IMR-90 (cell line): Measurements from ENCODE around the gene NET1. TPM values are rescaled to one million over a fixed set of nuclear protein-coding genes. Genes with fewer than 3 reads are reported as not detected.

Experiments used
- ATAC-seq: fragments of 200-7000 bp; cut with Tn5 transposase; 2 replicates; pipeline ENCODE4 v1.9.1; 2020; ENCODE audit warnings: low read depth, mild to moderate bottlenecking, moderate library complexity
- BruUV-seq: library from RNA; stranded (reverse); fragments of 400-500 nt; replicated peaks from 2 replicates; lab custom pipeline; 2021; lab: Mats Ljungman, UMichigan
- CTCF ChIA-PET: fragments of 300-600 bp; formaldehyde crosslinking; extraction: SDS; loops from one replicate; lab custom pipeline; 2021; ENCODE audit warnings: antibody characterized with exemption; lab: Yijun Ruan, JAX
- POLR2A ChIA-PET: fragments of 300-600 bp; sonication (Branson Sonifier 250); formaldehyde crosslinking; loops from one replicate; lab custom pipeline; 2022; ENCODE audit warnings: antibody characterized with exemption; ENCODE audit not compliant: unreplicated experiment; lab: Charles Lee
- DNase-seq: peaks from one replicate; pipeline ENCODE4 v3.0.0; 2013
- H2AFZ ChIP-seq: replicated peaks from 2 replicates; pipeline ENCODE3; 2013; ENCODE audit warnings: low read length, mild to moderate bottlenecking; ENCODE audit not compliant: poor library complexity
- H2AK5ac ChIP-seq: 2 replicates; pipeline ENCODE4 v1.6.1; 2013; ENCODE audit warnings: low read depth, low read length, inconsistent platforms
- H2AK9ac ChIP-seq: replicated peaks from 2 replicates; pipeline ENCODE3; 2013; ENCODE audit warnings: mild to moderate bottlenecking, low read depth, low read length, moderate library complexity; ENCODE audit not compliant: poor library complexity
- H2BK120ac ChIP-seq: 2 replicates; pipeline ENCODE4 v1.6.1; 2013; ENCODE audit warnings: low read depth, low read length, inconsistent platforms
- H2BK15ac ChIP-seq: 3 replicates; pipeline ENCODE4 v1.6.1; 2013; ENCODE audit warnings: low read depth, low read length, inconsistent platforms
- H2BK20ac ChIP-seq: 2 replicates; pipeline ENCODE4 v1.6.1; 2013; ENCODE audit warnings: low read depth, mild to moderate bottlenecking, inconsistent platforms, low read length, moderate library complexity
- H2BK5ac ChIP-seq: 2 replicates; pipeline ENCODE4 v1.6.1; 2013; ENCODE audit warnings: mild to moderate bottlenecking, low read depth, low read length, inconsistent platforms; ENCODE audit not compliant: poor library complexity, severe bottlenecking
- H3K14ac ChIP-seq: replicated peaks from 2 replicates; pipeline ENCODE4 v1.6.1; 2013; ENCODE audit warnings: low read depth, low read length, inconsistent platforms
- H3K18ac ChIP-seq: 2 replicates; pipeline ENCODE4 v1.6.1; 2013; ENCODE audit warnings: low read depth, low read length, control low read depth
- H3K23ac ChIP-seq: 2 replicates; pipeline ENCODE4 v1.6.1; 2013; ENCODE audit warnings: low read depth, low read length, inconsistent platforms
- H3K27ac ChIP-seq: 2 replicates; pipeline ENCODE4 v1.5.1; 2013; ENCODE audit warnings: mild to moderate bottlenecking, control low read depth, low read length; ENCODE audit not compliant: insufficient read depth
- H3K27me3 ChIP-seq: 2 replicates; pipeline ENCODE4 v1.6.1; 2013; ENCODE audit warnings: low read length; ENCODE audit not compliant: control insufficient read depth, insufficient read depth
- H3K36me3 ChIP-seq: 2 replicates; pipeline ENCODE4 v1.6.1; 2013; ENCODE audit warnings: low read length, mixed read lengths; ENCODE audit not compliant: control insufficient read depth, insufficient read depth
- H3K4ac ChIP-seq: 2 replicates; pipeline ENCODE4 v1.6.1; 2013; ENCODE audit warnings: low read depth, low read length, inconsistent platforms
- H3K4me1 ChIP-seq: 2 replicates; pipeline ENCODE4 v1.6.1; 2013; ENCODE audit warnings: low read length, mixed read lengths; ENCODE audit not compliant: control insufficient read depth, insufficient read depth
- H3K4me2 ChIP-seq: 2 replicates; pipeline ENCODE4 v1.6.1; 2013; ENCODE audit warnings: low read depth, mild to moderate bottlenecking, control low read depth, low read length, moderate library complexity
- H3K4me3 ChIP-seq: 2 replicates; pipeline ENCODE4 v1.5.1; 2013; ENCODE audit warnings: low read depth, mild to moderate bottlenecking, control low read depth, low read length, moderate library complexity; ENCODE audit not compliant: insufficient read depth
- H3K56ac ChIP-seq: 2 replicates; pipeline ENCODE4 v1.6.1; 2013; ENCODE audit warnings: low read length, inconsistent platforms; ENCODE audit not compliant: insufficient read depth; ENCODE audit errors: extremely low read depth
- H3K79me1 ChIP-seq, 2 experiments: 2 replicates each; pipeline ENCODE4 v1.6.1; 2013; ENCODE audit warnings: low read length in 2 of 2, inconsistent platforms in 1 of 2, low read depth in 1 of 2
- H3K9ac ChIP-seq: 2 replicates; pipeline ENCODE4 v1.6.1; 2013; ENCODE audit warnings: low read depth, low read length, control low read depth
- H3K9me1 ChIP-seq: 2 replicates; pipeline ENCODE4 v1.6.1; 2013; ENCODE audit warnings: low read length, inconsistent platforms; ENCODE audit not compliant: insufficient read depth
- H3K9me3 ChIP-seq: 2 replicates; pipeline ENCODE4 v1.6.1; 2013; ENCODE audit warnings: low read length; ENCODE audit not compliant: control insufficient read depth, insufficient read depth
- H4K20me1 ChIP-seq: 2 replicates; pipeline ENCODE4 v1.6.1; 2013; ENCODE audit warnings: low read length, inconsistent platforms; ENCODE audit not compliant: insufficient read depth
- H4K5ac ChIP-seq: 2 replicates; pipeline ENCODE4 v1.6.1; 2013; ENCODE audit warnings: mild to moderate bottlenecking, low read depth, low read length, control low read depth
- H4K8ac ChIP-seq, 2 experiments: 2 replicates each; pipeline ENCODE4 v1.6.1; 2013; ENCODE audit warnings: low read depth in 2 of 2, low read length in 2 of 2, control low read depth in 1 of 2, inconsistent platforms in 1 of 2
- H4K91ac ChIP-seq: 2 replicates; pipeline ENCODE4 v1.6.1; 2013; ENCODE audit warnings: low read depth, low read length, inconsistent platforms; ENCODE audit not compliant: insufficient read depth
- BHLHE40 ChIP-seq: fragments of 150-350 bp; IDR thresholded peaks from 2 replicates; pipeline ENCODE4 v1.6.1; 2016; ENCODE audit warnings: mild to moderate bottlenecking, low read depth, low read length
- CEBPB ChIP-seq: IDR thresholded peaks from 2 replicates; pipeline ENCODE4 v1.6.1; 2012; ENCODE audit warnings: low read depth, low read length, improper control_type of control experiment
- CHD1 ChIP-seq: IDR thresholded peaks from 2 replicates; pipeline ENCODE4 v1.6.1; 2012; ENCODE audit warnings: low read depth, low read length, improper control_type of control experiment
- FOS ChIP-seq: fragments of 150-350 bp; IDR thresholded peaks from 2 replicates; pipeline ENCODE4 v1.6.1; 2016; ENCODE audit warnings: low read depth, low read length
- MAFK ChIP-seq: IDR thresholded peaks from 2 replicates; pipeline ENCODE4 v1.6.1; 2012; ENCODE audit warnings: low read depth, low read length, improper control_type of control experiment
- MAZ ChIP-seq: IDR thresholded peaks from 2 replicates; pipeline ENCODE4 v1.6.1; 2012; ENCODE audit warnings: low read depth, mild to moderate bottlenecking, low read length, improper control_type of control experiment, moderate library complexity, borderline replicate concordance
- POLR2A ChIP-seq: IDR thresholded peaks from 2 replicates; pipeline ENCODE4 v1.6.1; 2012; ENCODE audit warnings: mild to moderate bottlenecking, low read depth, low read length
- RAD21 ChIP-seq: IDR thresholded peaks from 2 replicates; pipeline ENCODE4 v1.6.1; 2012; ENCODE audit warnings: low read length, improper control_type of control experiment
- RCOR1 ChIP-seq: IDR thresholded peaks from 2 replicates; pipeline ENCODE4 v1.6.1; 2012; ENCODE audit warnings: mild to moderate bottlenecking, low read length, improper control_type of control experiment; ENCODE audit not compliant: insufficient replicate concordance
- RFX5 ChIP-seq: IDR thresholded peaks from 2 replicates; pipeline ENCODE4 v1.8.0; 2012; ENCODE audit warnings: low read depth, mild to moderate bottlenecking, low read length, moderate library complexity
- SMC3 ChIP-seq: fragments of 150-350 bp; IDR thresholded peaks from 2 replicates; pipeline ENCODE4 v1.6.1; 2016; ENCODE audit warnings: low read depth, mild to moderate bottlenecking, antibody characterized with exemption, low read length, moderate library complexity
- WGBS, 2 experiments: methylation state at CpG; one replicate each; pipeline versions ENCODE4 v1.1.5 to v1.1.7; 2013; ENCODE audit warnings: missing lambda C conversion rate in 2 of 2; ENCODE audit not compliant: insufficient read length in 1 of 2; ENCODE audit errors: extremely low coverage in 2 of 2; 5-methylcytosine and 5-hydroxymethylcytosine counted together
- dilution Hi-C: fragments of 300-500 bp; cut with HindIII; formaldehyde crosslinking; loops from one replicate; pipeline ENCODE4 v1.14.3; 2018; ENCODE audit warnings: low sequenced_read_pairs; ENCODE audit not compliant: unreplicated experiment
- in situ Hi-C: fragments of 300-500 bp; cut with MboI; formaldehyde crosslinking; loops from 3 replicates; pipeline ENCODE4 v1.14.3; 2019; ENCODE audit warnings: low sequenced_read_pairs, inconsistent platforms, mixed read lengths
- intact Hi-C: fragments of 100-400 bp; cut with micrococcal nuclease; formaldehyde crosslinking; loops from 2 replicates; pipeline ENCODE4 v1.10.0; 2022
- polyA plus RNA-seq, 3 experiments: library from polyadenylated mRNA; depleted of rRNA; stranded (reverse); fragments of >200 nt; gene quantifications; 2 replicates each; pipeline ENCODE4 v1.2.3, GENCODE V29; 2012; ENCODE audit warnings: low replicate concordance in 1 of 3
- total RNA-seq: library from RNA; depleted of rRNA; stranded (reverse); fragments of >200 nt; gene quantifications from 2 replicates; pipeline ENCODE4 v1.2.3, GENCODE V29; 2012
- TF ChIP-seq, protein P1 (sequence below): fragments of 150-350 bp; IDR thresholded peaks from 2 replicates; pipeline ENCODE4 v1.6.1; 2016; ENCODE audit warnings: low read depth, mild to moderate bottlenecking, low read length, moderate library complexity, borderline replicate concordance
- TF ChIP-seq, protein P2 (sequence below): fragments of 150-350 bp; IDR thresholded peaks from 2 replicates; pipeline ENCODE4 v1.6.1; 2017; ENCODE audit warnings: mild to moderate bottlenecking, antibody characterized with exemption, low read length, low read depth

NET1 gene
- total and polyA plus RNA-seq, 2 of the 4 experiments (the other 2 are of a cell fraction), result 20.0 to 54.7 TPM

DNA sequence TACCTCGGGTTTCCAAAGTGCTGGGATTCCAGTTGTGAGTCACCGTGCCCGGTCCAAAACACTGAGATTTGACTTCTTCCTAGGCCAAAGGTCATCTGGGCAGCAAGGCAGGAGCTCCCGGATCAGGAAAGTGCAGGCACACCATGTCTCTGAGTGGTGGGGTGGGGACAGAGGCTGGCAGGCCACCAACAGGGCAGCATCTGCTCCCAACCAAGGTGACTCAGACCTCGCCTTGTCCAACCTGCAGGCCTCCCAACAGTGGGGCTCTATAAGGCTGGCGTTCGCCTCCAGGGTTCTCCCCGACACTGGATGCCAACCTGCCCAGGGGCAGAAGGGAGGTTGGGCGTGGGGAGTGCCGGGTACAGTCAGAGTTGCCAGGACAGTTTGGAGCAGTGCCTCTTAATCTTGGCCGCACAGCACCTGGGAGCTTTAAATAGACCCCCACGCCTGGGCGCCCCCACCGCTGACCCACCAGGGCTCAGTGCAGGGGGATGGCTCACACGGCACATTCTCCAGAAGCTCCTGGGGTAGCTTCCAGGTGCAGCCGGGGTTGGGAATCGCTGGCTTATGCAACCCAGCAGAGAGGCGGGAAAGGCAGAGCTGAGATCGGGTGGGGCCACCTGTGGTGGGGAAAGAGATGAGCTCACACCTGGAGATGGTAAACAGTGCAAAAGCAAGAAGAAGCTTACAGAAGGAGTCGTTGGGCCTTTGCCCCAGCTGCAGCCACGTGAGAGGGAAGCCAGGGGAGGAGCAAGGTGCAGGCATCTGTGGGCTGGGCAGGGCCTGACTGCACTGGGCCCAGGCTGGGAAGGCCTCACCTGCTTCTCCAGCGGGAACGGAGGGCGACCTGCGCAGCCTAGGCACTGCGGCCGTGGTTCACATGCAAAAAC is 76.2 kb downstream of the NET1 start (continued):
- no peak for TF ChIP-seq RFX5

DNA sequence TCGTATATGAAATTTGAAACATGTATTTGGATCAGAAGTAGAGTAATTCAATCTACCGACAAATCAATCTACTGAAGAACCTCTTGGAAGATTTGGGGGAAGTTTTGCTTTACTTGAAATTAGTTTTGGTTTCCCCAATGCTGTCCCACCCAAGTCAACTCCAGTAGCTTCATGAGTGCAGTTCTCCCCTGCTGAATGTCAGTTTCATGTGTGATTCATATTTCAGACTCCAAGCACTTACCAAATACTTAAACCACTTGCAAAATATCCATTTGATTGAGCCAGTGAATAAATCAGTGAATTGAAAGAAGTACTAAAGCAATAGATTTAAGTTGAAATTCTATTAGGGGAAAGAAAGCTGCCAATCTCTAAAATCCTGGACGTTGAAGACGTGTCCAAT is 77.7 kb downstream of the NET1 start:
- H3K4me3 ChIP-seq, result no peak overlapping the region
- no peak overlapping the region for H3K56ac ChIP-seq
- CTCF ChIA-PET, result no interaction called here
- H3K18ac ChIP-seq, result no peak overlapping the region
- intact Hi-C loops (no loop called here), in situ Hi-C loops (no loop called here), dilution Hi-C loops (no loop called here)
- H4K20me1 ChIP-seq, result no peaks in the 10 kb centered on the region
- no peak overlapping the region for H3K23ac ChIP-seq
- H4K5ac ChIP-seq, result no peak overlapping the region
- TF ChIP-seq RCOR1 (no peak), MAFK (no peak), SMC3 (no peak), RFX5 (no peak), FOS (no peak), RAD21 (no peak), BHLHE40 (no peak), CEBPB (no peak), POLR2A (no peak), CHD1 (no peak), MAZ (no peak)
- TF ChIP-seq, protein P1, sequence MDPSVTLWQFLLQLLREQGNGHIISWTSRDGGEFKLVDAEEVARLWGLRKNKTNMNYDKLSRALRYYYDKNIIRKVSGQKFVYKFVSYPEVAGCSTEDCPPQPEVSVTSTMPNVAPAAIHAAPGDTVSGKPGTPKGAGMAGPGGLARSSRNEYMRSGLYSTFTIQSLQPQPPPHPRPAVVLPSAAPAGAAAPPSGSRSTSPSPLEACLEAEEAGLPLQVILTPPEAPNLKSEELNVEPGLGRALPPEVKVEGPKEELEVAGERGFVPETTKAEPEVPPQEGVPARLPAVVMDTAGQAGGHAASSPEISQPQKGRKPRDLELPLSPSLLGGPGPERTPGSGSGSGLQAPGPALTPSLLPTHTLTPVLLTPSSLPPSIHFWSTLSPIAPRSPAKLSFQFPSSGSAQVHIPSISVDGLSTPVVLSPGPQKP, result no peak
- TF ChIP-seq, protein P2, sequence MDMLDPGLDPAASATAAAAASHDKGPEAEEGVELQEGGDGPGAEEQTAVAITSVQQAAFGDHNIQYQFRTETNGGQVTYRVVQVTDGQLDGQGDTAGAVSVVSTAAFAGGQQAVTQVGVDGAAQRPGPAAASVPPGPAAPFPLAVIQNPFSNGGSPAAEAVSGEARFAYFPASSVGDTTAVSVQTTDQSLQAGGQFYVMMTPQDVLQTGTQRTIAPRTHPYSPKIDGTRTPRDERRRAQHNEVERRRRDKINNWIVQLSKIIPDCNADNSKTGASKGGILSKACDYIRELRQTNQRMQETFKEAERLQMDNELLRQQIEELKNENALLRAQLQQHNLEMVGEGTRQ, result no peak
- H2BK15ac ChIP-seq, result no peak overlapping the region
- POLR2A ChIA-PET, result no interaction called here
- whole genome bisulfite sequencing, 2 experiments, result no CpG with 5 or more reads among the region's 4 CpGs
- no peak overlapping the region for H2BK20ac ChIP-seq
- ATAC-seq (no peak), DNase-seq (no peak)
- H3K79me1 ChIP-seq, result no peaks in the 10 kb centered on the region
- no peak overlapping the region for H3K4me2 ChIP-seq
- no peak overlapping the region for H3K9ac ChIP-seq
- peaks cover 4% of the 10 kb centered on the region for H3K9me3 ChIP-seq
- no peak overlapping the region for H2AK5ac ChIP-seq
- H3K4ac ChIP-seq, result no peak overlapping the region
- 0 out of 2 replicates have a peak, but pooled peaks cover 3% of the 10 kb centered on the region for H3K9me1 ChIP-seq
- H2AK9ac ChIP-seq, result no peak overlapping the region
- H3K27me3 ChIP-seq, result peaks cover 15% of the 10 kb centered on the region; the same call in 1 of the 2 replicates
- H2AFZ ChIP-seq, result no peak overlapping the region
- no peaks in the 10 kb centered on the region for H3K4me1 ChIP-seq
- BruUV-seq, result no TSS peak
- no peak overlapping the region for H4K8ac ChIP-seq
- no peak overlapping the region for H2BK120ac ChIP-seq
- no peak overlapping the region for H3K14ac ChIP-seq
- H4K91ac ChIP-seq, result no peak overlapping the region
- H3K27ac ChIP-seq, result no peak overlapping the region
- no peaks in the 10 kb centered on the region for H3K36me3 ChIP-seq
- no peak overlapping the region for H2BK5ac ChIP-seq
